ENCODE results near the gene CACNA1C. TPM values are rescaled to one million over a fixed set of nuclear protein-coding genes. Genes with fewer than 3 reads are reported as not detected.

CACNA1C gene
- total and polyA plus RNA-seq, 2 of the 4 experiments (the other 2 are of a cell fraction): 1.6 to 2.6 TPM

DNA sequence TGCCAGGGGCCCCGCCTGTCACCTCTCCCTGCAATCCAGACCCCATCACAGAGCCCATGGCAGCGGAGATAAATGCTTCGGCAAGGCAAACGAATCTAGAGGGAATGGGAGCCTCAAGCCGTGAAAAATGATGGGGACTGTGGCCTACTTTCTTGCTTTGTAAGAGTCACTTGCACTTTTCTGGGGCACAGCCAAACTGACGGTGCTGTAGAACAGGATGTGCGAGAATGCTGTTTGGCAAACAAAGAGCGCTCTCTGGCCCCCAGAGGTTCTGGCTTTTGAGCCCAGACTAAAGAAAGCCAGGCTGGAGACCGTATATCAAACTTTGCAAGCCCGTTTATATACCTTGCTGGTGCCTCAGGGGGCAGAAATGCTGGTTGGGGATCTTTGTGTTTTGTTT is 108.7 kb downstream of the CACNA1C start:
- Histone ChIP-seq H2AK5ac (ENCODE audit: low read depth, low read length) (no peak overlapping the region), H3K4me1 (ENCODE audit: control insufficient read depth, insufficient read depth, low read length) (peaks cover 21% of the 10 kb centered on the region), H4K5ac (ENCODE audit: low read depth, low read length) (no peak overlapping the region), H3K9me1 (ENCODE audit: insufficient read depth, low read length) (peaks cover 24% of the 10 kb centered on the region; the same call in 1 of the 2 replicates), H3K14ac (replicated peaks; ENCODE audit: low read depth, low read length) (no peak overlapping the region), H2BK15ac (ENCODE audit: low read depth, low read length) (no peak overlapping the region), H3K4ac (ENCODE audit: low read depth, low read length) (no peak overlapping the region), H3K4me3 (ENCODE audit: insufficient read depth, low read depth, low read length) (no peak overlapping the region), H3K56ac (ENCODE audit: extremely low read depth, insufficient read depth, low read length) (no peak overlapping the region), H2BK120ac (ENCODE audit: low read depth, low read length) (no peak overlapping the region), H3K9ac (ENCODE audit: low read depth, low read length) (no peak overlapping the region), H3K36me3 (ENCODE audit: control insufficient read depth, insufficient read depth, low read length) (no peaks in the 10 kb centered on the region), H3K4me2 (ENCODE audit: low read depth, low read length) (no peak overlapping the region), H3K18ac (ENCODE audit: low read depth, low read length) (no peak overlapping the region), H3K27ac (ENCODE audit: insufficient read depth, low read length) (no peak overlapping the region), H4K20me1 (ENCODE audit: insufficient read depth, low read length) (0 out of 2 replicates have a peak, but pooled peaks cover 5% of the 10 kb centered on the region), H2BK5ac (ENCODE audit: low read depth, low read length, poor library complexity, severe bottlenecking) (no peak overlapping the region), H2AFZ (replicated peaks; ENCODE audit: low read length, poor library complexity) (no peak overlapping the region), H4K91ac (ENCODE audit: insufficient read depth, low read depth, low read length) (no peak overlapping the region), H3K27me3 (ENCODE audit: control insufficient read depth, insufficient read depth, low read length) (no peaks in the 10 kb centered on the region), H3K23ac (ENCODE audit: low read depth, low read length) (no peak overlapping the region), H3K9me3 (ENCODE audit: control insufficient read depth, insufficient read depth, low read length) (no peaks in the 10 kb centered on the region), H3K79me1 (ENCODE audit: low read depth in 1 of 2, low read length in 2 of 2) (0 out of 4 replicates have a peak, but pooled peaks cover 3 to 12% of the 10 kb centered on the region in 2 experiments), H2AK9ac (replicated peaks; ENCODE audit: low read depth, low read length, poor library complexity) (no peak overlapping the region), H2BK20ac (ENCODE audit: low read depth, low read length) (no peak overlapping the region), H4K8ac (ENCODE audit: low read depth in 2 of 2, low read length in 2 of 2) (no peak overlapping the region)
- POLR2A ChIA-PET (ENCODE audit: unreplicated experiment): no interaction called here
- ATAC-seq (ENCODE audit: low read depth): no peak
- WGBS, 2 experiments (ENCODE audit: extremely low coverage in 2 of 2, insufficient read length in 1 of 2): 53% methylated on average over 4 of the region's 10 CpGs; no CpG with 5 or more reads in 1 of the 2 experiments
- intact Hi-C loops (cut with micrococcal nuclease) (no loop called here), in situ Hi-C loops (cut with MboI; ENCODE audit: low sequenced_read_pairs) (no loop called here), dilution Hi-C loops (cut with HindIII; ENCODE audit: low sequenced_read_pairs, unreplicated experiment) (no loop called here)
- DNase-seq: no peak
- no TSS peak for BruUV-seq (replicated peaks)
- TF ChIP-seq, protein P1, sequence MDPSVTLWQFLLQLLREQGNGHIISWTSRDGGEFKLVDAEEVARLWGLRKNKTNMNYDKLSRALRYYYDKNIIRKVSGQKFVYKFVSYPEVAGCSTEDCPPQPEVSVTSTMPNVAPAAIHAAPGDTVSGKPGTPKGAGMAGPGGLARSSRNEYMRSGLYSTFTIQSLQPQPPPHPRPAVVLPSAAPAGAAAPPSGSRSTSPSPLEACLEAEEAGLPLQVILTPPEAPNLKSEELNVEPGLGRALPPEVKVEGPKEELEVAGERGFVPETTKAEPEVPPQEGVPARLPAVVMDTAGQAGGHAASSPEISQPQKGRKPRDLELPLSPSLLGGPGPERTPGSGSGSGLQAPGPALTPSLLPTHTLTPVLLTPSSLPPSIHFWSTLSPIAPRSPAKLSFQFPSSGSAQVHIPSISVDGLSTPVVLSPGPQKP (IDR thresholded peaks at IDR 0.05; ENCODE audit: borderline replicate concordance, low read depth, low read length): no peak
- TF ChIP-seq, protein P2, sequence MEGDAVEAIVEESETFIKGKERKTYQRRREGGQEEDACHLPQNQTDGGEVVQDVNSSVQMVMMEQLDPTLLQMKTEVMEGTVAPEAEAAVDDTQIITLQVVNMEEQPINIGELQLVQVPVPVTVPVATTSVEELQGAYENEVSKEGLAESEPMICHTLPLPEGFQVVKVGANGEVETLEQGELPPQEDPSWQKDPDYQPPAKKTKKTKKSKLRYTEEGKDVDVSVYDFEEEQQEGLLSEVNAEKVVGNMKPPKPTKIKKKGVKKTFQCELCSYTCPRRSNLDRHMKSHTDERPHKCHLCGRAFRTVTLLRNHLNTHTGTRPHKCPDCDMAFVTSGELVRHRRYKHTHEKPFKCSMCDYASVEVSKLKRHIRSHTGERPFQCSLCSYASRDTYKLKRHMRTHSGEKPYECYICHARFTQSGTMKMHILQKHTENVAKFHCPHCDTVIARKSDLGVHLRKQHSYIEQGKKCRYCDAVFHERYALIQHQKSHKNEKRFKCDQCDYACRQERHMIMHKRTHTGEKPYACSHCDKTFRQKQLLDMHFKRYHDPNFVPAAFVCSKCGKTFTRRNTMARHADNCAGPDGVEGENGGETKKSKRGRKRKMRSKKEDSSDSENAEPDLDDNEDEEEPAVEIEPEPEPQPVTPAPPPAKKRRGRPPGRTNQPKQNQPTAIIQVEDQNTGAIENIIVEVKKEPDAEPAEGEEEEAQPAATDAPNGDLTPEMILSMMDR (conservative IDR thresholded peaks at IDR 0.05; ENCODE audit: low read depth, low read length): no peak
- TF ChIP-seq NFE2L2 (IDR thresholded peaks at IDR 0.05; ENCODE audit: low read depth, low read length) (no peak), BHLHE40 (IDR thresholded peaks at IDR 0.05; ENCODE audit: low read depth, low read length) (no peak), RAD21 (IDR thresholded peaks at IDR 0.05; ENCODE audit: low read length) (no peak), MAZ (IDR thresholded peaks at IDR 0.05; ENCODE audit: borderline replicate concordance, low read depth, low read length) (no peak), MAFK (IDR thresholded peaks at IDR 0.05; ENCODE audit: low read depth, low read length) (no peak), RFX5 (IDR thresholded peaks at IDR 0.05; ENCODE audit: low read depth, low read length) (no peak), CHD1 (IDR thresholded peaks at IDR 0.05; ENCODE audit: low read depth, low read length) (no peak), FOS (IDR thresholded peaks at IDR 0.05; ENCODE audit: low read depth, low read length) (no peak), RCOR1 (IDR thresholded peaks at IDR 0.05; ENCODE audit: insufficient replicate concordance, low read length) (no peak), CEBPB (IDR thresholded peaks at IDR 0.05; ENCODE audit: low read depth, low read length) (no peak), MXI1 (IDR thresholded peaks at IDR 0.05; ENCODE audit: borderline replicate concordance, low read depth, low read length) (no peak), SMC3 (IDR thresholded peaks at IDR 0.05; ENCODE audit: low read depth, low read length) (no peak), POLR2A (IDR thresholded peaks at IDR 0.05; ENCODE audit: low read depth, low read length) (no peak)
- TF ChIP-seq, protein P3, sequence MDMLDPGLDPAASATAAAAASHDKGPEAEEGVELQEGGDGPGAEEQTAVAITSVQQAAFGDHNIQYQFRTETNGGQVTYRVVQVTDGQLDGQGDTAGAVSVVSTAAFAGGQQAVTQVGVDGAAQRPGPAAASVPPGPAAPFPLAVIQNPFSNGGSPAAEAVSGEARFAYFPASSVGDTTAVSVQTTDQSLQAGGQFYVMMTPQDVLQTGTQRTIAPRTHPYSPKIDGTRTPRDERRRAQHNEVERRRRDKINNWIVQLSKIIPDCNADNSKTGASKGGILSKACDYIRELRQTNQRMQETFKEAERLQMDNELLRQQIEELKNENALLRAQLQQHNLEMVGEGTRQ (IDR thresholded peaks at IDR 0.05; ENCODE audit: low read depth, low read length): no peak
- CTCF ChIA-PET: interaction anchor here (0.5 kb wide), 1 partner anchor 122 kb away, joined by 3 read pairs; no protein-coding TSS in a partner anchor

Measured in IMR-90 (cell line).